ENCODE data around the gene UBTD2. TPM values are rescaled to one million over a fixed set of nuclear protein-coding genes. Genes with fewer than 3 reads are reported as not detected.
A peak's percentile ranks its signal among the peaks of the same experiment; 100 is the strongest.
"Not testable (repeated sequence)": the region's sequence is repeated elsewhere in the genome, so short reads cannot be mapped to it uniquely, and the experiment has no call there.

UBTD2 gene
- total RNA-seq, 4 donors from 2014 or later, result 14.5 to 22.1 (median 16.2) TPM

DNA sequence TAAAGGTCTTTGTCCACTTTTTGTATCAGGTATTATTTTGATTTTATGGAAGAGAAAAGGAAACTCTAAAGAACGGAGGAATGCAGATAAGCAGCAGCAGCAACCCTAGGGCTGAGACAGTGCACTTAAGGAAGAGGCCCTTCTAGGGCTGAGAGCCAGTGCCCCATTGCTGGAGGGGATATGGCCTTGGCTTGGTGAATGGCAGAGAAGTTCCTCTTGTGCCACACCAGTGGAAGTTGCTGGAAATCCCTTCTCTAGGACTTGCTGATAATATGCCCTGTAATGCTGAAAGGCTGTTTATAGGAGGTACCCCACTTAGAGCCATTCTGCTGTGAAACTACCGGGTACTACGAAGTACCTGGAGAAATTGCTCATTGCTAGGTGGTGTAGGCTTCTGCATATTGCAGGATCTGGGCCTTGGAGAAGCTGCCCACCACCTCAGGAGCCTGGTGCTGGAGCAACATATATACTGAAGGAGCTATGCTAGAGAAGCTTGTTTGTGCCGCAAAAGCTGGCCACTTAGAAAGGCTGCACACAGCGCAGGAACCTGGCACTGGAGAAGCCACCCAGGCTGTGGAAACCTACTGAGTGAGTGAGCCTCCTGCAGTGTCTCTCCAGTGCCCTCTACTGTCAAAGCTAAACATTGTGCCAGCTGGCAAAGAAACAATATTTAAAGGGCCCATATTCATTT, 9.6 kb upstream of the UBTD2 start:
- DNase-seq (ENCODE audit: low spot score), result no peak
- ATAC-seq (ENCODE audit: low FRiP score), result peak; percentile 92
- no peak for TF ChIP-seq CTCF (IDR thresholded peaks at IDR 0.05)

DNA sequence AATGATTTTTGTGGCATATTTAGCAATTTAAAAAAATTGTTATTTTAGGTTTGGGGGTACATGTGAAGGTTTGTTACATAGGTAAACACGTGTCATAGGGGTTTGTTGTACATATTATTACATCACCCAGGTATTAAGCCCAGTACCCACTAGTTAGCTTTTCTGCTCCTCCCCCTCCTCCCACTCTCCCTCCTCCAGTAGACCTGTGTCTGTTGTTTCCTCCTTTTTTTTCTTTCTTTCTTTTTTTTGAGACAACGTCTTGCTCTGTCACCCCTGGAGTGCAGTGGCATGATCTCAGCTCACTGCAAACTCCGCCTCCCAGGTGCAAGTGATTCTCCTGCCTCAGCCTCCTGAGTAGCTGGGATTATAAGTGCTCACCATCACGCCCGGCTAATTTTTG, 8.3 kb upstream of the UBTD2 start:
- not testable (repeated sequence) for ATAC-seq (ENCODE audit: low FRiP score); DNase-seq (ENCODE audit: low spot score)

GRCh38 chr5:172288465-172288864, 4.9 kb upstream of the UBTD2 start:
- ATAC-seq (ENCODE audit: low FRiP score) (no peak), DNase-seq (ENCODE audit: low spot score) (no peak)
- no peak for TF ChIP-seq CTCF (IDR thresholded peaks at IDR 0.05)

DNA sequence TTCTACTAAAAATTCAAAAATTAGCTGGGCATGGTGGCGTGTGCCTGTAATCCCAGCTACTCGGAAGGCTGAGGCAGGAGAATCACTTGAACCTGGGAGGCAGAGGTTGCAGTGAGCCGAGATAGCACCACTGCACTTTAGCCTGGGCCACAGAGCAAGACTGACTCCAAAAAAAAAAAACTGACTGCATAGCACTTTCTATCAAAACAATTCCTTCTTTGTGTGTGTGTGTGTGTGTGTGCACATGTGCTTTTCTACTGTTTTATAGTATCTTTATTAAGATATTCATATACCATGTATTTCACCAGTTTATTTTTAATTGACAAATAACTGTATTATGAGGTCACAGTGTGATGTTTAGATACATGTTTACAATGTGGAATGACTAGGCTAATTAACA, 3.6 kb upstream of the UBTD2 start:
- DNase-seq (ENCODE audit: low spot score); ATAC-seq (ENCODE audit: low FRiP score): not testable (repeated sequence)

DNA sequence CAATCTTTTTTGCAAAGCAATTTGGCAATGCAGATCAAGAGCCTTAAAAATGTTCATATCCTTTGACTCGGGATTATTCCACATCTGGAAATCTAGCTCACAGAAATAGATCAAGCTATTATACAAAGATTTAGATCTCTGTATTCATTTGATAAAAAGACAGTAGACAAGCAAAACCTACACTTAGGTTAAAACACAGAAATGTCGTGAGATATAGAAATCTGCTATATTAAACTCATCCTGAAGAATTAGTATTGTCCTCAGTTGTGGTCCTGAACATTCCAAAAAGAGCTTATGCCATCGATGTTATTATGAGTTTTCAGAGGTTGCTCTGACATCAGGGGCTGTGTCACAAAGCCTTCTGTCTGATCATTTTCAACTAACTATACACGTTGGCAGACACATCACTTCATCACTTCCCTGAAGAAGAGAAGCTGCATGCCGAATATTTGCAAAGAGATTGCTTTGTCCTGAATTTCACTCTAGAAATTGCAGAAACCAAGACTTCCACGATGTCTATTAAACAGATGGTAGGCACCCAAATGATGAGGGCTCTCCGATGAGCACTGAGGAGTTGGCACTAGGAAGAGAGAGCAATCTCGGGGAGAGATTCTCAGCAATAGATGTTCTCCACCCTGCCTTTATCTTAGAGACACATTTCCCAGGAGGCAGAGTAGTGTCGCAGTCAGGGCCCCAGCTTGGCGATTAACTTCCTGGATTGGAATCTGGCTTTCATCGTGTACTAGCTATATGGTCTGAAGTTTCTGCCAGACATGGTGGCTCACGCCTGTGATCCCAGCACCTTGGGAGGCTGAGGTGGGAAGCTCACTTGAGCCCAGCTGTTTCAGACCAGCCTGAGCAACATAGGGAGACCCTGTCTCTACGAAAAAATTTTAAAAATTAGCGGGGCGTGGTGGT, 1.9 kb upstream of the UBTD2 start:
- TF ChIP-seq CTCF (IDR thresholded peaks at IDR 0.05), result no peak
- DNase-seq (ENCODE audit: low spot score) (no peak), ATAC-seq (ENCODE audit: low FRiP score) (no peak)

DNA sequence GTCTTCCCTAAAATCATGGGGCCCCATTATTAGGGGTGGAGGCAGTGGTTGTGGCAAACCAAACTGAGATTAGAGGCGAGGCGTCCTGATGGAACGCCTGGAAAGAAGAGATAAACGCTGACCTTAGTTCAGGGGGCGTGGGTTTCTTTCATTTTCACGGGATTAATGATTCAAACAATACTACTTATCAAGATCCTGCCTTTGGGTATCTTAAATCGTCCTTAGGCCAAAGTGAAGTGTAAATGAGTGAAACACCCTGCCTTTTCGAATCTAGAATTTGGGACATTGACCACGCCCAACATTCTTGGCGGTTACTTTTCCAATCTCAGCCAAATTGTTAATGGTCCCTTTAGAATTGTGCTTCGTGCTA, 1.0 kb upstream of the UBTD2 start:
- no peak for TF ChIP-seq CTCF (IDR thresholded peaks at IDR 0.05)
- ATAC-seq (ENCODE audit: low FRiP score) (no peak), DNase-seq (ENCODE audit: low spot score) (no peak)

DNA sequence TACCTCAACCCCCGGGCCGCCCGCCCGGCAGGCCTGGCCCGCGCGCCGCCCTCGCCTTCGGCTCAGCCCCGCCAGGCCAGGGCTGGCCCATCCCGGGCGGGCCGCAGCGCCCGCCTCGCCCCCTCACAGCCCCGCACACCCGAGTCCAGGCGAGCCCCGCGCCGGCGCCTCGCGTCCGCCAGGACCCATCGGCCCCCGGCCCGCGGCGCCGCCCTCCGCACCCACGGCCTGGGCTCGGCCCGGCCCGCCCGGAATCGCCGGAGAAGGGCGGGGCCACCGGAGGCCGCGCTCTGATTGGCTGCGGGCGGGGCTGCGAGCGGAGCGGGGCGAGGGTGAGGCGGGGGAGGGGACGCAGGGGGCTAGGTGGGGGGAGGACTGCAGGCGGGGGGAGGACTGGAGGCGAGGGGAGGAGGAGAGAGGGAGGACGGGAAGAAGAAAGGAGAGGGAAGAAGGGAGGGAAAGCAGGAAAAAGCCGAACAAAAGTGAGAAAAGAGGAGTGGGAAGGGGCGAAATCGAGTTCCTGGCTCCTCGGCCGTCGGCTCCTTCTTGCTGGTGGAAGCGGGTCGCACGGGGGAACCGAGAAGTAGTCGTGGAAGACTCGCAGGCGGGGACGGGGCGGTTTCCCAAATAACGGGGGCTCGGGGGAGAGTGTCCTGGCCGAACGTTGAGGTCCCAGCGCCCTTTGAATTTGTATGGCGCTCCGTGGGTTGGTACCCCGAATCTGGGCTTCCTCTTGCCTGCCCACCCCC, 472 bp upstream of the UBTD2 start:
- TF ChIP-seq CTCF (IDR thresholded peaks at IDR 0.05), result no peak
- DNase-seq (ENCODE audit: low spot score), result peak; percentile 41
- ATAC-seq (ENCODE audit: low FRiP score), result peak; percentile 94

All from omental fat pad (tissue), 4 donors.